Gastrocnemius medialis (tissue), 4 donors: ENCODE results near the gene ATG4D. TPM values are rescaled to one million over a fixed set of nuclear protein-coding genes. Genes with fewer than 3 reads are reported as not detected.
"Not testable (repeated sequence)": the region's sequence is repeated elsewhere in the genome, so short reads cannot be mapped to it uniquely, and the experiment has no call there.

Experiments used
- ATAC-seq, 2 donors: fragments of 150-250 bp; one replicate each; pipeline ENCODE4 v1.9.1; 2016
- DNase-seq, 2 donors: peaks; one replicate each; pipeline ENCODE4 v3.0.0-alpha.2; 2019
- H3K27ac ChIP-seq, 4 donors: fragments of 200-600 bp; sonication (generic); 1 replicate in 1 of 4; 2 replicates in 3 of 4; pipeline ENCODE4 v1.5.1; 2016 to 2018; ENCODE audit warnings: mild to moderate bottlenecking in 2 of 4, moderate library complexity in 1 of 4
- H3K27me3 ChIP-seq, 3 donors: fragments of 200-600 bp; sonication (generic) in 2 of 3; 1 replicate in 1 of 3; 2 replicates in 2 of 3; pipeline versions ENCODE4 v1.5.1 to v1.6.0; 2016 to 2019; ENCODE audit warnings: mild to moderate bottlenecking in 1 of 3, moderate library complexity in 1 of 3
- H3K36me3 ChIP-seq, 2 donors: fragments of 200-600 bp; sonication (generic) in 1 of 2; one replicate each; pipeline ENCODE4 v1.5.1; 2017 to 2018
- H3K4me1 ChIP-seq, 2 donors: fragments of 200-600 bp; sonication (generic) in 1 of 2; one replicate each; pipeline ENCODE4 v1.5.1; 2016 to 2017; ENCODE audit warnings: mild to moderate bottlenecking in 2 of 2
- H3K4me3 ChIP-seq, 4 donors: fragments of 200-600 bp; sonication (generic) in 3 of 4; 1 replicate in 1 of 4; 2 replicates in 3 of 4; pipeline ENCODE4 v1.5.1; 2016 to 2019; ENCODE audit warnings: mild to moderate bottlenecking in 2 of 4
- H3K9me3 ChIP-seq, 3 donors: fragments of 200-600 bp; sonication (generic) in 2 of 3; 1 replicate in 1 of 3; 2 replicates in 2 of 3; pipeline ENCODE4 v1.5.1; 2016 to 2019
- POLR2A ChIP-seq, 2 donors: fragments of 450-650 bp; IDR thresholded peaks; one replicate each; pipeline ENCODE4 v1.6.1; 2017; ENCODE audit warnings: antibody characterized with exemption in 2 of 2, mild to moderate bottlenecking in 2 of 2, moderate library complexity in 2 of 2
- in situ Hi-C, 4 donors: fragments of 200-750 bp; cut with MboI; loops; one replicate each; pipeline versions ENCODE4 v1.15.0 to v1.8.0; 2017; ENCODE audit warnings: low sequenced_read_pairs in 4 of 4
- intact Hi-C: fragments of 100-400 bp; cut with DNase I; formaldehyde crosslinking; loops from one replicate; pipeline ENCODE4 v1.15.1; 2023; ENCODE audit warnings: low total_unique reads
- total RNA-seq, 4 donors: library from RNA; depleted of rRNA; stranded (reverse); fragments of >200 nt; gene quantifications; one replicate each; pipeline versions ENCODE4 v1.1.0 to v1.2.3, GENCODE V29; 2016
- TF ChIP-seq, protein P1 (sequence below), 5 experiments: fragments of 450-650 bp in 3 of 5; fragments of 200-600 bp in 2 of 5; sonication (generic) in 2 of 5; IDR thresholded peaks in 4 of 5; conservative IDR thresholded peaks in 1 of 5; 1 replicate in 4 of 5; 2 replicates in 1 of 5; pipeline ENCODE4 v1.5.1; 2016 to 2019; ENCODE audit warnings: antibody characterized with exemption in 5 of 5, mild to moderate bottlenecking in 3 of 5, moderate library complexity in 3 of 5

ATG4D gene
- total RNA-seq, 4 donors from 2014 or later, result 67.6 to 127 (median 96.0) TPM

DNA sequence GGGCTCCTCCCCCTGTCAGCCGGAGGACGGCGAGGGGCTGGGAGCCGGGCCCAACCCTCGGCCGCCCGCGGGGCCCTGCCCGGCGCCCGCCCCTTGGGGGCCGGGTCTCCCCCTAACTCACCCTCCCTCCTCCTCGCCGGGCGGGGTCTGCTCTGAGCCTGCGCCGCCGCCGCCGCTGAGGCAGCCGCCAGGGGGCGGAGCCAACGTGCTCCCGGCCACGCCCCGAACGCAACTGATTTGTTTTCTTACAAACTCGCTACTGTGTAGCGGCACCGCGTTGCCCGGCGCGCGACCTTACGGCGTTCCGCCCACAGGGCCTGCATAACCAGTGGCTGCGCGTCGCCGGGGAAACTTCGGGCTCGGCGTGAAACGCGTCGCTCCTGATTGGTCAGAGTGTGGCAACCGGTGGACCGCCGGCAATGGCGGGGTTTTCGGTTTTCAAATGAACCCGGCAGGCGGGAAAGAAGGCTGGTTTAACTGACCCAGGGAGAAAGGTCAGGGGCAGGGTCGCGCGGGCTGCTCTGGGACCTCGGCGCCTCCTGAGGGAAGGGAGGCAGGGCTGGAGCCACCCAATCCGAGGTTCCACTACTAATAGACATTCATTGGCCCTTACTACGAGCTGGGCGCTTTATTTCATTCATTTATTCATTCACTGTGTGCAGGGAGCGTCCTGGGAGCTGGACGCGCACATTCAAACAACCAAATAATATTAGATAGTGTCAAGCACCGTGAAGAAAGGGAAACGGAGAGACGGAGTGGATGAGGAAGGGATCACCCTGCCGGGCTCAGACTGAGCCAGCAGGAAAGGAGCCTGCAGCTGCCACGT lies 25.3 kb downstream of the ATG4D start, which contains the start of gene CDKN2D:
Gene CDKN2D, minus strand, starts transcription at position 154 of the 826 bp plus-strand sequence. CDS start 326 bp downstream, outside the sequence.
- ATAC-seq, result peak; percentile 79 to 87
- peak; percentile 98 to 99 for TF ChIP-seq POLR2A (IDR thresholded peaks at IDR 0.05)
- TF ChIP-seq, protein P1, sequence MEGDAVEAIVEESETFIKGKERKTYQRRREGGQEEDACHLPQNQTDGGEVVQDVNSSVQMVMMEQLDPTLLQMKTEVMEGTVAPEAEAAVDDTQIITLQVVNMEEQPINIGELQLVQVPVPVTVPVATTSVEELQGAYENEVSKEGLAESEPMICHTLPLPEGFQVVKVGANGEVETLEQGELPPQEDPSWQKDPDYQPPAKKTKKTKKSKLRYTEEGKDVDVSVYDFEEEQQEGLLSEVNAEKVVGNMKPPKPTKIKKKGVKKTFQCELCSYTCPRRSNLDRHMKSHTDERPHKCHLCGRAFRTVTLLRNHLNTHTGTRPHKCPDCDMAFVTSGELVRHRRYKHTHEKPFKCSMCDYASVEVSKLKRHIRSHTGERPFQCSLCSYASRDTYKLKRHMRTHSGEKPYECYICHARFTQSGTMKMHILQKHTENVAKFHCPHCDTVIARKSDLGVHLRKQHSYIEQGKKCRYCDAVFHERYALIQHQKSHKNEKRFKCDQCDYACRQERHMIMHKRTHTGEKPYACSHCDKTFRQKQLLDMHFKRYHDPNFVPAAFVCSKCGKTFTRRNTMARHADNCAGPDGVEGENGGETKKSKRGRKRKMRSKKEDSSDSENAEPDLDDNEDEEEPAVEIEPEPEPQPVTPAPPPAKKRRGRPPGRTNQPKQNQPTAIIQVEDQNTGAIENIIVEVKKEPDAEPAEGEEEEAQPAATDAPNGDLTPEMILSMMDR (IDR thresholded peaks at IDR 0.05 in 4 of 5, conservative IDR thresholded peaks at IDR 0.05 in 1 of 5), result peak in 4 of 5 experiments; percentile 51 to 87 (median 70)
- Histone ChIP-seq H3K27me3 (no peaks in the 10 kb centered on the region), H3K36me3 (no peaks in the 10 kb centered on the region), H3K4me3 (peak within 1 kb of the TSS; percentile 64 to 94 (median 76)), H3K27ac (peak within 1 kb of the TSS; percentile 84 to 92 (median 92)), H3K4me1 (peaks cover 35 to 40% of the 10 kb centered on the region in 2 donors), H3K9me3 (no peaks in the 10 kb centered on the region)
- intact Hi-C loops (loop anchor here (1.0 to 10.0 kb wide), 5 partner anchors 67 to 303 kb away; partner anchors contain the start of genes CARM1, CDC37, ILF3 and TMED1), in situ Hi-C loops (loop anchor here in 2 of 4 donors (10.0 to 25.0 kb wide), 2 partner anchors 64 to 157 kb away; partner anchors contain the start of genes CDC37 (in 1 of the 2), KEAP1 (in 1 of the 2) and PDE4A (in 1 of the 2))
- peak; percentile 99 to 100 for DNase-seq

DNA sequence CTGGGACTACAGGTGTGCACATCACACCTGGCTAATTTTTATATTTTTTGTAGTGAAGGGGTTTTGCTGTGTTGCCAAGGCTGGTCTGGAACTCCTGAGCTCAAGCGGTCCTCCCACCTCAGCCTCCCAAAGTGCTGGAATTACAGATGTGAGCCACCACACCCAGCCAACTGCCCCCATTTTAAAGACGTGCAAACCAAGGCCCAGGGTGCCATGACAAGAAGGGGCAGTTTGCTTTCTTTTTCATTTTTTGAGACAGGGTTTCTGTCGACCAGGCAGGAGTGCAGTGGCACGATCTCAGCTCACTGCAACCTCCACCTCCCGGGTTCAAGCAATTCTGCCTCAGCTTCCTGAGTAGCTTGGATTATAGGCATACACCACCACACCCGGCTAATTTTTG lies 30.1 kb downstream of the ATG4D start:
- H3K27me3 ChIP-seq, intact Hi-C loops, DNase-seq, H3K9me3 ChIP-seq, ATAC-seq, H3K4me3 ChIP-seq, H3K36me3 ChIP-seq, H3K27ac ChIP-seq: not testable (repeated sequence)
- in situ Hi-C loops, result loop anchor here in 1 of 4 donors (25.0 kb wide), 1 partner anchor 161 kb away; the partner anchor contains the start of genes CDC37 and PDE4A
- peaks cover 9 to 14% of the 10 kb centered on the region in 2 donors for H3K4me1 ChIP-seq

DNA sequence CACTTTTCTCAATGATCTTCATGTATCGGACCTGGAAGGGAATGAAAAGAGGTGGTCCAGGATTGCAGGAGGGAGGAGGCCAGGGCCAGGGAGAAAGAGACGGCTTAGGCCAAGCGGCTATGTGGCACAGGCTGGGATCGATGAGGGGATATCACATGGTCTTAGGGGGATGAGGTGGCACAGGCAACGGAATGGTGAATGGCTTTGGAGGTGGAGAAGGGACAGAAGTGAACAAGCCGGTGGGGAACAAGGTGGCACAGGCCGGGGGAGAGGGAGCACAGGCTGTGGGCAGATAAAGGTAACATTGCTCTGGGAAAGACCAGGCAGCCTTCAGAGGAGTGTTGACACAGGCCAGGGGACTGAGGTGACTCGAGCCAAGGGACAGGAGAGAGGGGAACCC lies 30.8 kb downstream of the ATG4D start:
- Histone ChIP-seq H3K4me3 (no peak overlapping the region), H3K4me1 (peaks cover 6 to 10% of the 10 kb centered on the region in 2 donors), H3K27ac (no peak overlapping the region), H3K36me3 (no peaks in the 10 kb centered on the region), H3K27me3 (no peaks in the 10 kb centered on the region), H3K9me3 (no peaks in the 10 kb centered on the region)
- ATAC-seq (no peak), DNase-seq (no peak)
- intact Hi-C loops (no loop called here), in situ Hi-C loops (loop anchor here in 1 of 4 donors (25.0 kb wide), 1 partner anchor 162 kb away; the partner anchor contains the start of genes CDC37 and PDE4A)
- TF ChIP-seq, protein P1 (IDR thresholded peaks at IDR 0.05 in 4 of 5, conservative IDR thresholded peaks at IDR 0.05 in 1 of 5), result no peak
- no peak for TF ChIP-seq POLR2A (IDR thresholded peaks at IDR 0.05)

DNA sequence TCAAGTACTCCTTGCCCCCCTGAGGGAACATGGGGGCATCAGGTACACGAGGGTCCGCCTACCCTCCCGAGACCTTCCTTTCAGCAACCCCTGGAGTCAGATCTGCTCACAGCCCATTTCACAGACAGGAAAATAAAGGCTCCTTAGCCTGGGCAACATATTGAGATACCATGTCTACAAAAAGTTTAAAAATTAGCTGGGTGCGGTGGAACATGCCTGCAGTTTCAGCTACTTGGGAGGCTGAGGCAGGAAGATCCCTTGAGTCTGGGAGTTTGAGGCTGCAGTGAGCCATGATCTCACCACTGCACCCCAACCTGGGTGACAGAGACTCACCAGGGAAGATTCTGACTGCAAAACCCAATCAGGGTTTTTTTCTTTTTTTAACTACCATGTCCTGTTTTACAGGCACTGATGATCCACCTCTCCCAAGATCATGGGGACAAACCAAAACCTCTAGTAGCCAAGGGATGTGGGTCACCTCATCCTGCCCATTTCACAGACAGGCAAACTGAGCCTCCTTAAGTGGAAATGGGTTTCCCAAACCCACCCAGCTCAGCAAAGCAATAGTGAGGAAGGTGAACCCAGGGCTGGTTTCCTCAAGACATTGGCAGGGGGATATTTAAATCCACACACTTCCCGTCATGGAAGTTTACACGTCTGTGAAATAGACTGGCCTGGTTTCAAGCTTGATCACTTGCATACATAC lies 31.5 kb downstream of the ATG4D start:
- H3K4me1 ChIP-seq, result peaks cover 0 to 6% of the 10 kb centered on the region in 2 donors
- H3K36me3 ChIP-seq, result no peaks in the 10 kb centered on the region
- ATAC-seq (no peak), DNase-seq (no peak)
- intact Hi-C loops (no loop called here), in situ Hi-C loops (no loop called here)
- no peak overlapping the region for H3K27ac ChIP-seq
- no peaks in the 10 kb centered on the region for H3K27me3 ChIP-seq
- no peak for TF ChIP-seq POLR2A (IDR thresholded peaks at IDR 0.05)
- TF ChIP-seq, protein P1 (IDR thresholded peaks at IDR 0.05 in 4 of 5, conservative IDR thresholded peaks at IDR 0.05 in 1 of 5), result no peak
- H3K4me3 ChIP-seq, result no peak overlapping the region
- no peaks in the 10 kb centered on the region for H3K9me3 ChIP-seq
